Heart left ventricle (tissue), 16 donors: ENCODE results near the gene MPI. TPM values are rescaled to one million over a fixed set of nuclear protein-coding genes. Genes with fewer than 3 reads are reported as not detected.

ENCODE experiments used
- ATAC-seq, 4 donors: fragments of 200-7000 bp; cut with Tn5 transposase; one replicate each; pipeline ENCODE4 v1.9.1; 2020 to 2022; ENCODE audit warnings: moderate library complexity in 4 of 4, mild to moderate bottlenecking in 3 of 4, moderate number of reproducible peaks in 1 of 4
- DNase-seq, 5 donors: peaks; one replicate each; pipeline ENCODE4 v3.0.0-alpha.2; 2020
- H3K27ac ChIP-seq, 12 donors: fragments of 200-600 bp; sonication (generic) in 4 of 12; one replicate each; pipeline versions ENCODE4 v1.5.0 to v1.8.0; 2016 to 2022; ENCODE audit warnings: mild to moderate bottlenecking in 2 of 12
- H3K27me3 ChIP-seq, 9 donors: fragments of 200-600 bp; sonication (generic) in 2 of 9; one replicate each; pipeline versions ENCODE4 v1.5.1 to v1.8.0; 2016 to 2022; ENCODE audit warnings: mild to moderate bottlenecking in 3 of 9
- H3K36me3 ChIP-seq, 9 donors: fragments of 200-600 bp; sonication (generic) in 2 of 9; one replicate each; pipeline versions ENCODE4 v1.5.0 to v1.8.0; 2018 to 2022; ENCODE audit warnings: mild to moderate bottlenecking in 2 of 9
- H3K4me1 ChIP-seq, 12 donors: fragments of 200-600 bp; sonication (generic) in 4 of 12; one replicate each; pipeline versions ENCODE4 v1.5.0 to v1.8.0; 2016 to 2022; ENCODE audit warnings: mild to moderate bottlenecking in 3 of 12
- H3K4me3 ChIP-seq, 12 donors: fragments of 200-600 bp; sonication (generic) in 4 of 12; one replicate each; pipeline versions ENCODE4 v1.5.0 to v1.8.0; 2017 to 2022; ENCODE audit warnings: mild to moderate bottlenecking in 9 of 12, moderate library complexity in 4 of 12
- H3K9me3 ChIP-seq, 12 donors: fragments of 200-600 bp; sonication (generic) in 4 of 12; one replicate each; pipeline versions ENCODE4 v1.5.0 to v1.8.0; 2016 to 2022; ENCODE audit warnings: mild to moderate bottlenecking in 1 of 12
- POLR2A ChIP-seq, 2 donors: fragments of 450-650 bp; IDR thresholded peaks; one replicate each; pipeline ENCODE4 v1.6.1; 2017; ENCODE audit warnings: antibody characterized with exemption in 2 of 2, mild to moderate bottlenecking in 2 of 2, moderate library complexity in 2 of 2
- WGBS, 4 donors: extraction: QIAGEN DNeasy Blood & Tissue Kit in 2 of 4; methylation state at CpG; one replicate each; pipeline versions ENCODE4 v1.1.5 to v1.1.7; 2013 to 2018; 5-methylcytosine and 5-hydroxymethylcytosine counted together
- intact Hi-C, 10 donors: fragments of 100-400 bp; cut with DNase I; formaldehyde crosslinking; loops; one replicate each; pipeline versions ENCODE4 v1.11.1 to v1.14.2; 2022
- microRNA-seq, 4 donors: library from miRNA; unstranded; fragments of <30 nt; microRNA quantifications; one replicate each; pipeline versions ENCODE4 to v1.2.0, GENCODE V29; 2017 to 2020
- polyA plus RNA-seq, 2 donors: library from polyadenylated mRNA; stranded (reverse); fragments of 200-250 nt; gene quantifications; one replicate each; pipeline ENCODE4 v1.2.3, GENCODE V29; 2013
- total RNA-seq, 9 donors: library from RNA; depleted of rRNA in 2 of 9; stranded (reverse); fragments of >200 nt in 2 of 9; fragmentation: NEBNext Ultra II Directional in 3 of 9; extraction: Animal tissue kit (Norgen Biotek cat#: 25700) in 3 of 9; gene quantifications; one replicate each; pipeline versions ENCODE4 v1.1.0 to v1.2.4, GENCODE V29; 2016 to 2023
- TF ChIP-seq, protein P1 (sequence below), 12 donors: fragments of 200-600 bp; sonication (generic) in 4 of 12; IDR thresholded peaks; one replicate each; pipeline versions ENCODE4 v1.5.0 to v1.8.0; 2018 to 2022; ENCODE audit warnings: antibody characterized with exemption in 12 of 12, mild to moderate bottlenecking in 5 of 12
- donor health status: ischemic (EF 13 %, LVEDD 7.1; RV severe dilation, severe dysfunction).
- donor health status: healthy with polysubstance abuse.
- donor health status: DM: no; HTN: yes; CAD: no.
- donor health status: DM: no; HTN: no; CAD: no.
- donor health status: ischemic (EF 25% LVEDD 6.9; RV normal size, moderate dysfunction).
- donor health status: ischemic (EF 25% LVEDD 5.7; RV mildly dilated, moderate dysfunction).
- donor health status: healthy.
- donor health status: DM: yes; HTN: yes; CAD: no.
- donor health status: ischemic (EF 35%, LVEDD 5.7; RV mildly dilated, moderate dysfunction).
- donor health status: nonischemic (EF 11% LVEDD 7.7; RV severe dilation, severe dysfunction).
- donor health status: DM: yes; HTN: yes; CAD: no.
- donor health status: PGD.
- donor health status: ischemic (EF 29% LVEDD 5.4; RV normal size, mild dysfunction).
- donor health status: nonischemic (EF 23%, LVEDD 6.1; RV moderate dilation, normal function).

The MPI gene
- total and polyA plus RNA-seq, 11 donors = 22.4 to 85.7 (median 59.0) TPM

DNA sequence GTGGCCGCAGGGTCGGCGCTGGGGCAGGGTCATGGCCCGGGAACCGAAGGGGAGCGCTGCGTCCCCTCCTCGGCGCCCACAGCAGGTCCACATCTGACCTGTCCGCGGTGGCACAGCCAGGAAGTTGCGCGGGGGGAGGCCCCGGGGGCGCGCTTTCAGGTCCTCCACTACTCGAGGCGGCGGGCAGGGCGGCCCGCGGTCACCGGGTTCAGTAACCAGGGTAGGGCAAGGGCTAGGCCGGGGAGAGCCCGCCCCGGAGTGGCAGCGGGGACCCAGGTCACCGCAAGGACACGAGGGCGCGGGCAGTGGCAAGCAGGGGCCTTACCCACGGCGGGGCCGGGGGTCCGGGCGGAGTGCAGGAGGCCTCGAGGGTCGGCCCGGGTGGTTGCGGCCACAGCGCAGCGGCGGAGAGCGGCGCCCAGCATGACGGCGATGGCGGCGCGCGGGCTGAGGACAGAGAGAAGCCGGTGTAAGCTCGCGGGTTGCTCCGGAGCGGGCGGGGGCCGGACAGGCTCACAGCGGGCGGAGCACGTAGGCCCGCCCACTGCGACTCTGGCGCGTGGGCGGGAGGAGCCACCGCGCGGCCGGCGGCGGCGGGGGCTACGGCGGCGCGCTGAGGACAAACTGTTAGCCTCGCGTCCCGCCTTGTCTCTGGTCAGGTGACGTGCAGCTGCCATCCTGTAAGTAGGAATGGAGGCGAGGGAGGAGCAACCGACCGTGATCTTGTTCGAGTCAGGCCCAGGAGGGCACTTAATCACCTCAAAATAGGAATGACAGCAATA is 47.9 kb downstream of the MPI start, which contains the start of gene COX5A:
Gene COX5A (minus strand): TSS at position 484 of the 782 bp plus-strand sequence. CDS start 59 bp downstream, at position 425.
- 0 to 1% (median 0%) methylated on average over 21 to 85 of the region's 85 CpGs for WGBS, 4 donors
- ATAC-seq = peak; percentile 92 to 99 (median 96)
- DNase-seq = peak; percentile 95 to 97 (median 96)
- Histone ChIP-seq H3K9me3 (no peaks in the 10 kb centered on the region), H3K4me1 (peaks cover 0 to 45% (median 34%) of the 10 kb centered on the region in 12 donors), H3K27me3 (no peaks in the 10 kb centered on the region), H3K36me3 (peaks cover 0 to 6% (median 0%) of the 10 kb centered on the region in 9 donors), H3K4me3 (peak within 1 kb of the TSS; percentile 67 to 100 (median 96)), H3K27ac (peak within 1 kb of the TSS; percentile 93 to 99 (median 99))
- TF ChIP-seq, protein P1, sequence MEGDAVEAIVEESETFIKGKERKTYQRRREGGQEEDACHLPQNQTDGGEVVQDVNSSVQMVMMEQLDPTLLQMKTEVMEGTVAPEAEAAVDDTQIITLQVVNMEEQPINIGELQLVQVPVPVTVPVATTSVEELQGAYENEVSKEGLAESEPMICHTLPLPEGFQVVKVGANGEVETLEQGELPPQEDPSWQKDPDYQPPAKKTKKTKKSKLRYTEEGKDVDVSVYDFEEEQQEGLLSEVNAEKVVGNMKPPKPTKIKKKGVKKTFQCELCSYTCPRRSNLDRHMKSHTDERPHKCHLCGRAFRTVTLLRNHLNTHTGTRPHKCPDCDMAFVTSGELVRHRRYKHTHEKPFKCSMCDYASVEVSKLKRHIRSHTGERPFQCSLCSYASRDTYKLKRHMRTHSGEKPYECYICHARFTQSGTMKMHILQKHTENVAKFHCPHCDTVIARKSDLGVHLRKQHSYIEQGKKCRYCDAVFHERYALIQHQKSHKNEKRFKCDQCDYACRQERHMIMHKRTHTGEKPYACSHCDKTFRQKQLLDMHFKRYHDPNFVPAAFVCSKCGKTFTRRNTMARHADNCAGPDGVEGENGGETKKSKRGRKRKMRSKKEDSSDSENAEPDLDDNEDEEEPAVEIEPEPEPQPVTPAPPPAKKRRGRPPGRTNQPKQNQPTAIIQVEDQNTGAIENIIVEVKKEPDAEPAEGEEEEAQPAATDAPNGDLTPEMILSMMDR (IDR thresholded peaks at IDR 0.05) = peak in 1 of 12 donors; percentile 5
- peak in 1 of 2 donors; percentile 92 for TF ChIP-seq POLR2A (IDR thresholded peaks at IDR 0.05)
- intact Hi-C loops = loop anchor here in 3 of 10 donors (2.0 to 5.0 kb wide), 3 partner anchors 31 to 265 kb away; partner anchors contain the start of genes FAM219B (in 3 of the 3), C15orf39 (in 1 of the 3) and CSK (in 1 of the 3)

DNA sequence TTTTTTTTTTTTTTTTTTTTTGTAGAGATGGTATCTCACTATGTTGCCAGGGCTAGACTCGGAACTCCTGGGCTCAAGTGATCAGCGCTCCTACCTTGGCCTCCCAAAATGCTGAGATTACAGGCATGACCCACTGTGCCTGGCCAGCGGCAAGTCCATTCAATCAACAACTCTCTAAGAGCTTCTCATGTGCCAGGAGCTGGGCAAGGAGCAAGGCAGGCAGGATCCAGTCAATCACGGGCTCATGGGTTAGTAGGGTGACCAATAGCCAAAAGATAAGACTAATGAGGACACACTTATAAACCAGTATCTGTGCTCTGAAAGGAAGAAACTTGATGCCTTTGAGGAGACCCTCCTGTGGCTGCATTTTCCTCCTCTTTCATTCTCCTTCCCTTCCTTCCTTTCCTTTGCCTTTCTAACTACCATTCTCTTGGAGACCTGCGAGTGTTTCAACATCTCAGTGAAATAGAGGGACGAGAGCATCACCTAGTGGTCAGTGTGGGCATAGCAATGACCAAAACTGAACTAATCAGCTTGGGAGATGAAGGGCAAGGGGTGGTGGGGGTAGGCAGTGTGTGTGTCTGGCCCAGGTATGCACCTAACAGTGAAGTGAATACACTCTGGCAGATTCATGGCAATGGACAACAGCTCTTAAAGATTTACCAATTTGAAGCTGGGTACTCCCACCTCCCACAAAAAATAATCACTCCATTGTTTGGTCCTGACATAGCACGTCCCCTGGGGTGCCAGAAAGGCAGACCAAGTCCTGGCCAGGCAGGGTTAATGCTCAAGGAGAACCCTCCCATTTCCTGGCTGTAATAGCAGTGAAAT is 60.5 kb downstream of the MPI start:
- no peaks in the 10 kb centered on the region for H3K9me3 ChIP-seq
- DNase-seq (peak in 4 of 5 donors; percentile 55 to 70 (median 56)), ATAC-seq (peak in 3 of 4 donors; percentile 68 to 83 (median 77))
- WGBS, 4 donors = 48 to 49% (median 49%) methylated on average over 7 of the region's 7 CpGs
- H3K4me3 ChIP-seq = no peak overlapping the region
- H3K27ac ChIP-seq = no peak overlapping the region
- H3K27me3 ChIP-seq = no peaks in the 10 kb centered on the region
- H3K36me3 ChIP-seq = no peaks in the 10 kb centered on the region
- intact Hi-C loops = loop anchor here (1.0 to 10.0 kb wide), 8 partner anchors 108 to 318 kb away; partner anchors contain the start of genes C15orf39 (in 3 of the 10) and ULK3 (in 1 of the 10)
- H3K4me1 ChIP-seq = peaks cover 0 to 19% (median 8%) of the 10 kb centered on the region in 12 donors
- TF ChIP-seq POLR2A (IDR thresholded peaks at IDR 0.05) = no peak
- TF ChIP-seq, protein P1 (IDR thresholded peaks at IDR 0.05) = peak; percentile 92 to 98 (median 95)

DNA sequence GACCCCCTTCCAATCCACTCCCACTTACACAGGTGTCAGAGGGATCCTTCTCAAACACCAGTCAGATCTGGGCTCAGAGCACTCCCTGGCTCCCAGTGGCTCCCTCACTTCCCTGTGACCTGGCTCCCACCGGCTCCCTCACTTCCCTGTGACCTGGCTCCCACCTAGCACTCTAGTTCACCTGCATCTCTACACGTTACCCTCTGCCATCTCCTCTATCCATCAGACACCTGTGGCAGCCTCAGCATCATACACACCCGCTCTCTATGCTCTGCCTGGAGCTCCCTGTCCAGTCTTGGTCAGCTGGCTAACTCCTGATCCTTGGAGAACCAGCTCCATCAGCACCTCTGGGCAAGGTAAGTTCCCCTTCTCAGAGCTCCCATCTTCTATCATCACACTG is 61.2 kb downstream of the MPI start:
- no peak overlapping the region for H3K27ac ChIP-seq
- H3K4me1 ChIP-seq = peaks cover 0 to 26% (median 15%) of the 10 kb centered on the region in 12 donors
- H3K36me3 ChIP-seq = no peaks in the 10 kb centered on the region
- H3K4me3 ChIP-seq = no peak overlapping the region
- TF ChIP-seq POLR2A (IDR thresholded peaks at IDR 0.05) = no peak
- TF ChIP-seq, protein P1 (IDR thresholded peaks at IDR 0.05) = no peak
- ATAC-seq (no peak), DNase-seq (no peak)
- intact Hi-C loops = loop anchor here in 9 of 10 donors (2.0 to 10.0 kb wide), 7 partner anchors 109 to 319 kb away; partner anchors contain the start of genes C15orf39 (in 3 of the 9) and ULK3 (in 1 of the 9)
- H3K27me3 ChIP-seq = no peaks in the 10 kb centered on the region
- WGBS, 4 donors = 64 to 75% (median 70%) methylated on average over 3 of the region's 3 CpGs
- H3K9me3 ChIP-seq = no peaks in the 10 kb centered on the region

Small RNAs within 50 kb of the gene (microRNA-seq; reads per million reads assigned to microRNA genes)
- 0 to 1.2 (median 0.58) reads per million in 4 donors for gene MIR6882

Other genes with a start within 250 kb of the MPI start
- gene EDC3, start 194.0 kb upstream of the MPI start, total RNA-seq = 10 to 100 TPM in 8 of 9 donors, 1 to 10 TPM in 1; 7.3 to 23.0 (median 16.5) TPM
- gene EDC3, start 194.0 kb upstream of the MPI start, polyA plus RNA-seq = 10 to 100 TPM in 1 of 2 donors, 1 to 10 TPM in 1; 8.3 to 17.1 TPM
- gene CYP1A1, start 164.5 kb upstream of the MPI start, total RNA-seq = under 1 TPM in 6 of 9 donors, not detected in 3; 0.16 to 0.91 (median 0.34) TPM
- under 1 TPM; 0.08 to 0.38 TPM for gene CYP1A1, start 164.5 kb upstream of the MPI start, polyA plus RNA-seq
- gene CYP1A2, start 141.2 kb upstream of the MPI start, total RNA-seq = not detected
- not detected for gene CYP1A2, start 141.2 kb upstream of the MPI start, polyA plus RNA-seq
- 10 to 100 TPM; 19.1 to 66.7 (median 28.4) TPM for gene CSK, start 108.0 kb upstream of the MPI start, total RNA-seq
- 10 to 100 TPM; 23.9 to 24.7 TPM for gene CSK, start 108.0 kb upstream of the MPI start, polyA plus RNA-seq
- 10 to 100 TPM in 2 of 9 donors, 1 to 10 TPM in 5, under 1 TPM in 2; 0.19 to 16.3 (median 7.8) TPM for gene LMAN1L, start 77.2 kb upstream of the MPI start, total RNA-seq
- 1 to 10 TPM in 1 of 2 donors, not detected in 1; 5.8 TPM for gene LMAN1L, start 77.2 kb upstream of the MPI start, polyA plus RNA-seq
- gene CPLX3, start 63.4 kb upstream of the MPI start, total RNA-seq = 1 to 10 TPM in 5 of 9 donors, under 1 TPM in 1, not detected in 3; 0.14 to 3.3 (median 2.0) TPM
- gene CPLX3, start 63.4 kb upstream of the MPI start, polyA plus RNA-seq = 1 to 10 TPM in 1 of 2 donors, under 1 TPM in 1; 0.06 to 1.5 TPM
- 10 to 100 TPM; 22.6 to 39.3 (median 29.5) TPM for gene ULK3, start 46.9 kb upstream of the MPI start, total RNA-seq
- 10 to 100 TPM; 28.0 to 29.3 TPM for gene ULK3, start 46.9 kb upstream of the MPI start, polyA plus RNA-seq
- 10 to 100 TPM; 34.9 to 84.8 (median 46.0) TPM for gene SCAMP2, start 16.7 kb upstream of the MPI start, total RNA-seq
- 10 to 100 TPM; 25.1 to 90.5 TPM for gene SCAMP2, start 16.7 kb upstream of the MPI start, polyA plus RNA-seq
- gene FAM219B, start 16.8 kb downstream of the MPI start, total RNA-seq = 100 to 1,000 TPM in 3 of 9 donors, 10 to 100 TPM in 6; 37.0 to 110 (median 88.8) TPM
- gene FAM219B, start 16.8 kb downstream of the MPI start, polyA plus RNA-seq = 10 to 100 TPM; 31.3 to 39.0 TPM
- gene COX5A, start 48.0 kb downstream of the MPI start, total RNA-seq = 1,000 to 10,000 TPM in 5 of 9 donors, 100 to 1,000 TPM in 4; 754 to 1,537 (median 1,120) TPM
- 1,000 to 10,000 TPM; 1,480 to 2,918 TPM for gene COX5A, start 48.0 kb downstream of the MPI start, polyA plus RNA-seq
- 1 to 10 TPM; 1.1 to 5.8 (median 2.1) TPM for gene RPP25, start 66.7 kb downstream of the MPI start, total RNA-seq
- 1 to 10 TPM; 1.6 to 4.0 TPM for gene RPP25, start 66.7 kb downstream of the MPI start, polyA plus RNA-seq
- 1 to 10 TPM; 1.7 to 7.1 (median 4.2) TPM for gene SCAMP5, start 105.5 kb downstream of the MPI start, total RNA-seq
- 1 to 10 TPM in 1 of 2 donors, under 1 TPM in 1; 0.91 to 7.4 TPM for gene SCAMP5, start 105.5 kb downstream of the MPI start, polyA plus RNA-seq
- gene PPCDC, start 133.5 kb downstream of the MPI start, total RNA-seq = 10 to 100 TPM in 2 of 9 donors, 1 to 10 TPM in 7; 3.6 to 13.0 (median 4.9) TPM
- gene PPCDC, start 133.5 kb downstream of the MPI start, polyA plus RNA-seq = 1 to 10 TPM; 8.2 to 9.3 TPM